NCI-H510A treated with DMSO at 0.1 percent for 48 hours (cell line): ENCODE measurements around the gene M1AP.

Experiments
- DNase-seq: peaks from one replicate; lab custom pipeline; 2025; lab: John Stamatoyannopoulos, UW

M1AP gene

GRCh38 chr2:74546004-74546403, 102.1 kb downstream of the M1AP start:
- DNase-seq, result no peak

- DNase-seq, result peak; percentile 23
Observed at GRCh38 chr2:74544634-74545033, 103.5 kb downstream of the M1AP start.

GRCh38 chr2:74542978-74543377, 105.2 kb downstream of the M1AP start:
- no peak for DNase-seq

GRCh38 chr2:74540291-74540690, 107.8 kb downstream of the M1AP start:
- DNase-seq, result no peak

GRCh38 chr2:74538881-74539339, 109.2 kb downstream of the M1AP start:
- no peak for DNase-seq

- no peak for DNase-seq
Observed at GRCh38 chr2:74537140-74537539, 111.0 kb downstream of the M1AP start.

GRCh38 chr2:74536166-74536950, 111.8 kb downstream of the M1AP start:
- DNase-seq, result no peak

- no peak for DNase-seq
Observed at GRCh38 chr2:74535440-74535965, 112.6 kb downstream of the M1AP start.

- no peak for DNase-seq
Observed at GRCh38 chr2:74534411-74534810, 113.7 kb downstream of the M1AP start.

- DNase-seq, result no peak
Observed at GRCh38 chr2:74533464-74533863, 114.7 kb downstream of the M1AP start.

- DNase-seq, result peak; percentile 15
Observed at GRCh38 chr2:74532222-74532621, 115.9 kb downstream of the M1AP start.

GRCh38 chr2:74531666-74532065, 116.5 kb downstream of the M1AP start:
- DNase-seq, result no peak

GRCh38 chr2:74530239-74531187, 117.6 kb downstream of the M1AP start:
- DNase-seq, result peak; percentile 40

- peak; percentile 96 for DNase-seq
Observed at GRCh38 chr2:74529357-74530238, 118.5 kb downstream of the M1AP start, which contains the start of the genes AUP1 and HTRA2. AUP1 (minus strand) TSS chr2:74529706; CDS start chr2:74529629, 77 bp downstream. HTRA2 (plus strand) TSS chr2:74529933; CDS start chr2:74530007, 74 bp downstream.

- no peak for DNase-seq
Observed at GRCh38 chr2:74528600-74529356, 119.4 kb downstream of the M1AP start.

GRCh38 chr2:74527741-74528140, 120.4 kb downstream of the M1AP start:
- DNase-seq, result no peak

GRCh38 chr2:74526649-74527230, 121.4 kb downstream of the M1AP start:
- DNase-seq, result no peak

- DNase-seq, result no peak
Observed at GRCh38 chr2:74525717-74526648, 122.1 kb downstream of the M1AP start, which contains the start of gene DQX1. DQX1 (minus strand) TSS chr2:74526231; CDS start chr2:74525729, 502 bp downstream.
